Measurements from ENCODE around the gene ACACB.

DNA sequence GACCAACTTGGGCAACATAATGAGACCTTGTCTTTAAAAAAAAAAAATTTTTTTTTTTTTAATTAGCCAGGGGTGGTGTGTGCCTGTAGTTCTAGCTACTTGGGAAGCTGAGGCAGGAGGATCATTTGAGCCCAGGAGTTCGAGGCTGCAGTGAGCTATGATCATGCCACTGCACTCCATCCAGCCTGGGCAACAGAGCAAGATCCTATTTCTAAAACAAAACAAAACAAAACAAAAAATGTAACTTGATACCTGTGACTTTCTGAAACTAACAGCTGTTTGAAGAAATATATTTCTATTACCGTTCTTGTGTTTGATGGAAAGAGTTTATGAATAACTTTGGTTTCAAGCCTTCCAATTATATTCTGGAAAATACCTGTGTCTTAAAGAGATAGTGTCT, 1.7 kb upstream of the ACACB start:
- TF ChIP-seq, protein P1, sequence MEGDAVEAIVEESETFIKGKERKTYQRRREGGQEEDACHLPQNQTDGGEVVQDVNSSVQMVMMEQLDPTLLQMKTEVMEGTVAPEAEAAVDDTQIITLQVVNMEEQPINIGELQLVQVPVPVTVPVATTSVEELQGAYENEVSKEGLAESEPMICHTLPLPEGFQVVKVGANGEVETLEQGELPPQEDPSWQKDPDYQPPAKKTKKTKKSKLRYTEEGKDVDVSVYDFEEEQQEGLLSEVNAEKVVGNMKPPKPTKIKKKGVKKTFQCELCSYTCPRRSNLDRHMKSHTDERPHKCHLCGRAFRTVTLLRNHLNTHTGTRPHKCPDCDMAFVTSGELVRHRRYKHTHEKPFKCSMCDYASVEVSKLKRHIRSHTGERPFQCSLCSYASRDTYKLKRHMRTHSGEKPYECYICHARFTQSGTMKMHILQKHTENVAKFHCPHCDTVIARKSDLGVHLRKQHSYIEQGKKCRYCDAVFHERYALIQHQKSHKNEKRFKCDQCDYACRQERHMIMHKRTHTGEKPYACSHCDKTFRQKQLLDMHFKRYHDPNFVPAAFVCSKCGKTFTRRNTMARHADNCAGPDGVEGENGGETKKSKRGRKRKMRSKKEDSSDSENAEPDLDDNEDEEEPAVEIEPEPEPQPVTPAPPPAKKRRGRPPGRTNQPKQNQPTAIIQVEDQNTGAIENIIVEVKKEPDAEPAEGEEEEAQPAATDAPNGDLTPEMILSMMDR (IDR thresholded peaks at IDR 0.05), result no peak
- no peak for TF ChIP-seq POLR2A (IDR thresholded peaks at IDR 0.05)

Data from vagina (tissue), 2 donors.